SK-N-MC (cell line): ENCODE results near the gene TAOK1.

Source experiments
- DNase-seq: peaks from one replicate; pipeline ENCODE4 v3.0.0-alpha.2; 2011; ENCODE audit warnings: low read depth, low spot score
- H3K27ac ChIP-seq: fragments of 200-600 bp; sonication (generic); 2 replicates; pipeline ENCODE4 v1.5.1; 2016; ENCODE audit warnings: mixed run types
- H3K36me3 ChIP-seq: fragments of 200-600 bp; sonication (generic); 2 replicates; pipeline ENCODE4 v1.6.1; 2017; ENCODE audit warnings: antibody characterized with exemption, low read length, mixed read lengths; ENCODE audit not compliant: insufficient read depth
- H3K4me3 ChIP-seq: fragments of 200-600 bp; sonication (generic); 2 replicates; pipeline ENCODE4 v1.5.1; 2016
- H3K9ac ChIP-seq: fragments of 200-600 bp; sonication (generic); 2 replicates; pipeline ENCODE4 v1.8.0; 2017; ENCODE audit warnings: mixed run types, mixed read lengths; ENCODE audit not compliant: insufficient read length
- H3K9me3 ChIP-seq: fragments of 200-600 bp; sonication (generic); 2 replicates; pipeline ENCODE4 v1.6.1; 2017; ENCODE audit warnings: low read depth, mild to moderate bottlenecking, antibody characterized with exemption, low read length, moderate library complexity, mixed read lengths
- EZH2 ChIP-seq: fragments of 200-600 bp; sonication (generic); IDR thresholded peaks from one replicate; pipeline ENCODE4 v1.6.1; 2017; ENCODE audit warnings: antibody characterized with exemption
- FOXP2 ChIP-seq: optimal IDR thresholded peaks from 2 replicates; pipeline ENCODE3; 2011; ENCODE audit warnings: mild to moderate bottlenecking, moderate library complexity; ENCODE audit not compliant: insufficient read depth; ENCODE audit errors: extremely low read length, control extremely low read depth
- POLR2AphosphoS5 ChIP-seq: IDR thresholded peaks from 2 replicates; pipeline ENCODE4 v1.6.1; 2012; ENCODE audit warnings: mild to moderate bottlenecking, low read depth, low read length, borderline replicate concordance

The TAOK1 gene

DNA sequence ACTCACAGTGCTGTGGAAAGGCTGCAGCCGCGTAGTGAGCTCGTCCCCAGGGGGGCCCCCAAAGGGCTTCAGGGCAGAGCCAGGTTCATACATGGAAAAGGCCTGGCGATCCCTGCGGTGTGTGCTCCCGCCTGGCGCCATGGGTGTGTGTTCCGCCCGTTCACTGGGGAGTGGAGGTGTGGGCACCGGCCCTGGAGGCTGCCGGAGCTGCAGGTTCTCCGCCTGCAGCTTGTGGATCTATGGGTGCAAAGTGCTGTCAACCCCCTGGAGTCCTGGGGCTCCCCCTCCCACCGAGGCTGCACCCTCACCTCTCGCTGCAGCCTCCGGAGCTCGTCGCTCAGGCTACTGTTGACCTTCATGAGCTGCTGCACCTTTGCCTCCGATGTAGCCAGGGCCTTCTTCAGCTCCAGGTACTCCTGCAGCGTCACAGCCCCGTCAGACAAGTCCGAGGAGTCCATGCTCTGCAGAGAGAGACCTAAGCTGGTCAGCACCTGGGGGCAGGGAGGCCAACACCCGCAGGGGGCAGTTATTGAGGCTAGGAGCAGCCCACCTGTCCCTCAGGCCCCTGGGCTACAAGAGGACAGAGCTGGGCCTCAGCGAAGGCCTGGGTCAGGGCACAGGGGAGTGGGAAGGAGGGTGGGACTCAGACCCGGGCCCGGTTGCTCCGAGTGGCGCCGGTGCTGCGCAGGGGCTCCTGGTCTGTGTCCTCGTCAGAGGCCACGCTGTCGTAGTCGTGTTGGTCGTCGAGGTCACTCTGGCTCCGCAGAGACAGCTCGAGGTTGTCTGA, 186.2 kb downstream of the TAOK1 start:
- peaks cover 7% of the 10 kb centered on the region; the same call in 1 of the 2 replicates for H3K36me3 ChIP-seq

DNA sequence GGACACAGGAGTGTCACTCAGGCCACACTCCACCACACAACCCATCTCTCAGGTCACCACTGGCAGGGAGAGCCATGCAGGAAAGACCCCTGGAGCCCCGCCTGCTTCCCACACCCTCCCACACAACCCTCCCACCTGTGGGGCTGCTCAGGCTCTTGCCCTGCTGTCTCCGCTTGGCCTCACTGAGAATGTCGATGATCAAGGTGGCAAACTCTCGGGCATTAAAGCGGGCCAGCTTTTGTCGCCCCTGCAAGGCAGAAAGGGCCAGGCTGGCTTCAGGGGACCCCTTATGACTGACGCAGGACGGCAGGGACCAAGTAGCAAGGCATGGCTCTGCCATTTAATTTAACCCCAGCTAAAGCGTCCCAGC, 186.8 kb downstream of the TAOK1 start:
- Histone ChIP-seq H3K9ac (no peak overlapping the region), H3K4me3 (no peak overlapping the region), H3K36me3 (peaks cover 8% of the 10 kb centered on the region; the same call in 1 of the 2 replicates), H3K9me3 (no peaks in the 10 kb centered on the region), H3K27ac (no peak overlapping the region)
- TF ChIP-seq FOXP2 (no peak), EZH2 (no peak), POLR2AphosphoS5 (no peak)
- no peak for DNase-seq

More for the DNA sequence above, 186.2 kb downstream of the TAOK1 start:
- DNase-seq: no peak
- no peak overlapping the region for H3K4me3 ChIP-seq
- H3K9me3 ChIP-seq: no peaks in the 10 kb centered on the region
- no peak for TF ChIP-seq POLR2AphosphoS5
- TF ChIP-seq FOXP2: no peak
- no peak for TF ChIP-seq EZH2
- H3K27ac ChIP-seq: no peak overlapping the region
- no peak overlapping the region for H3K9ac ChIP-seq

DNA sequence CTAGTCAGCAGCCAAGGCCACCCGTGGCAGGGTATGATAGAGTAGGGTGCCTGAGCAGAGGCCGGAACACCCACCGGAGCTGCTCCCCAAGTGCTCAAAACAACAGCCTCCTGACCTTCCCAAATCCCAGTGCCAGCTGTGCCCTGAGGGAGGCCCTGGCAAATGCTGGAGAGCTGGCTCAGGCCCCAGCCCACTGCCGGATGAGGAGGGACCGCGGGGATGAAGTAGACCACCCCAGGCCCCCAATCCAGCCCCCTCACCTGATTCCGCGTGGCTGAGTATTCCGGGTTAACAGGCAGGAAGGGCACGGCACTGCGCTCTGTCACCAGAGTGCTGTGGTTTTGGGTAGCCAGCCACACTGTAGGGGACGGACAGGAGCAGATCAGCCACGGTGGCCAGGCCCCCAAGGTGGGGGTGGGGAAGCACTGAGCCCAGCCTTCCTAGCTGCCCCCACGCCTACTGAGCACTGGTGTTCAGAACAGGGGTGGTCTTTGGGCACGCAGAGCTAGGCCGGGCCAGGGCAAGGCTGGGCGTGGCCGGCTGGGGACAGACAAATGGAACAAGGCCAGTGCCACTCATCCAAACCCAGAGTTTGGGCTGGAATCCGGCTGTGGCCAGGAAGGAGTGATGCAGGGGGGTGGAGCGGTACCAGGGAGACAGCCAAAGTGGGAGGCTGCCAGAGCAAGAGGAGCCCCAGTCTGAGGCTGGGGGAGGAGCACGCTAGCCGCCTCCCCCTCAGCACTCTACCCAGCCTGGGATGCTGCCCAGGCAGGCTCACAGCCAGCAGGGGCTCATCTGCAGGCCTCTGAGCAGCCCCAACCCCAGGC, 187.4 kb downstream of the TAOK1 start:
- Histone ChIP-seq H3K27ac (no peak overlapping the region), H3K9ac (no peak overlapping the region), H3K9me3 (no peaks in the 10 kb centered on the region), H3K4me3 (no peak overlapping the region), H3K36me3 (peaks cover 10% of the 10 kb centered on the region; the same call in 1 of the 2 replicates)
- DNase-seq: no peak
- TF ChIP-seq POLR2AphosphoS5: no peak
- no peak for TF ChIP-seq FOXP2
- no peak for TF ChIP-seq EZH2

DNA sequence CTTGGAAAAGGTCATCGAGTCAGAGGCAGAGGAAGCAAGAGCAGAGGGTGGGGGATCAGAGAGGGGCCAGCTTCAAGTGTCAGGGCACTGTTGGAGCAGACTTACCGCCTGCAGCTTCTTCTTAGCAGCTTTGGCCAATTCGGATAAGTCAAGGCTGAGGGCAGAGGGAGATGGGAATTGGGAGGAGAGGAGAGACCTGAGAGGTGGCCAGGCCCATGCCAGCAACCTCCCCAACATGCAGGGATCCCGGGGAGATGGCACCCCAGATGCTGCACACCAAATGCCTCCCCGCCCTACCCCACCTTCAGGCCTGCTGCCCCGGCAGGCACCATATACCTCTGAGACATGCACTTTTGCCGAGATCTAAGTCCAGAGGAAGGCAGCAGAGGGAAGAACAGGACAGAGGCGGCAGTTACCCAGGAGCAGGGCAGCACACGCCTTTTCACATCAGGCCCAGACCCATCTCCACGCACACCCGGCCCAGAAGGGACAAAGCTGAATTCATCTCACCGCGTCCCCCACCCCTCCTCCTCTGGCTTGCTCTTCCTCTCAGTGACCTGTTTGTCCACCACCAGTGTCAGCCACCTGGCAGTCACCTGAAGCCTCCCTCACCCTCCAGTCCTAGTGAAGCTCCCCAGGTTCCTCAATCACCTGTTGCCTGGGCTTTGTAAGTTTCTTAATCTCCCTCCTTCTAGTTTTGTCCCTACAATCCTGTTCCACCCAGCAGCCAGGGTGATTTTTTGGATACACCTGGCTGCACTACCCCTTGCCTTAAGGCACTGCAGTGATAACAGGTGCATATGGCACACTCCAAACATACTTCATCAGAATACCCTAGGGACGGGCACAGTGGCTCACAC, 188.7 kb downstream of the TAOK1 start:
- no peak for TF ChIP-seq FOXP2
- no peak for TF ChIP-seq POLR2AphosphoS5
- no peak for TF ChIP-seq EZH2
- Histone ChIP-seq H3K27ac (no peak overlapping the region), H3K9ac (no peak overlapping the region), H3K4me3 (no peak overlapping the region), H3K9me3 (no peaks in the 10 kb centered on the region), H3K36me3 (peaks cover 10% of the 10 kb centered on the region; the same call in 1 of the 2 replicates)
- DNase-seq: no peak

DNA sequence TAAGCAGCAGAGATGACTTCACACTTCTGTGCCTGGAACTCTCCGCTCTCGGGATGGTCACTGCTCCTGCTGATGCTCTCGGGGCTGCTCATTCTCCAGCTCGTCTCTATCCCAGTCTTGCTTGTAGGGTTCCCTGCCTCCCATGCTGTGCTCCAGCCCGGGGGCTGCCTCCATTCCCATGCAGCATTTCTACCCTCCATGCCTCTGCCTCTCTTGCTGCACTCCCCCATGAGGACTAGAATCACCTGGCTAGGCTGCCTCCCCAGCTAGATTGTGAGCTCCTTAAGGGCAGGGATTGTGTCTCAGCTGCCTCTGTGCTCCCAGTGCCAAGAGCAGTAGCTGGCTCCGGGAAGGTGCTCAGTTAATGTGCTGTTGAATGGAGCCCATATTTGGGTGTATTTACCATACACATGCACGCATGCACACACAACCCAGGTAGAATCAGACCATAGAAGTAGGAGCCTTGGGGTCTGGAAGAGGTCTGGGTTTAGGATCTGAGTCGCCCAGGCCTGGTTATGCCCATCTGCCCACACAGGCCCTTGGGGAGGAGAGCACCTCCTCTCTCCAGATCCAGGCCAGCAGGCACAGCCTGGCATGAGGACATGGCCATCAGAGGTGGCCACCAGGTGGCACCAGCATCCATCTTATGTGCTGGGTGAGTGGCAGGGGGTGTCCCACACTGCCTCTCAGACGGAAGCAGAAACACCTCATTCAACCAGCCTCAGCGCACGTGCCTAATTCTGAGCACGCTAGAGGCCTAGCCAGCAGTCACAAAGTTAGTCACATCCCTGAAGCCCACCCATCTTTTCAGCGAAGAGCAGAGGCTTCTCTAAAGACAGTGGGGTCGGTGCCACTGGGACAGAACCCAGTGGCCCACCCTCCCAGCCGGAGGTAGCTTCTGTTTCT, 190.0 kb downstream of the TAOK1 start:
- Histone ChIP-seq H3K9me3 (no peaks in the 10 kb centered on the region), H3K36me3 (peaks cover 10% of the 10 kb centered on the region; the same call in 1 of the 2 replicates), H3K9ac (no peak overlapping the region), H3K4me3 (no peak overlapping the region), H3K27ac (no peak overlapping the region)
- no peak for TF ChIP-seq POLR2AphosphoS5
- no peak for TF ChIP-seq EZH2
- TF ChIP-seq FOXP2: no peak
- DNase-seq: no peak

DNA sequence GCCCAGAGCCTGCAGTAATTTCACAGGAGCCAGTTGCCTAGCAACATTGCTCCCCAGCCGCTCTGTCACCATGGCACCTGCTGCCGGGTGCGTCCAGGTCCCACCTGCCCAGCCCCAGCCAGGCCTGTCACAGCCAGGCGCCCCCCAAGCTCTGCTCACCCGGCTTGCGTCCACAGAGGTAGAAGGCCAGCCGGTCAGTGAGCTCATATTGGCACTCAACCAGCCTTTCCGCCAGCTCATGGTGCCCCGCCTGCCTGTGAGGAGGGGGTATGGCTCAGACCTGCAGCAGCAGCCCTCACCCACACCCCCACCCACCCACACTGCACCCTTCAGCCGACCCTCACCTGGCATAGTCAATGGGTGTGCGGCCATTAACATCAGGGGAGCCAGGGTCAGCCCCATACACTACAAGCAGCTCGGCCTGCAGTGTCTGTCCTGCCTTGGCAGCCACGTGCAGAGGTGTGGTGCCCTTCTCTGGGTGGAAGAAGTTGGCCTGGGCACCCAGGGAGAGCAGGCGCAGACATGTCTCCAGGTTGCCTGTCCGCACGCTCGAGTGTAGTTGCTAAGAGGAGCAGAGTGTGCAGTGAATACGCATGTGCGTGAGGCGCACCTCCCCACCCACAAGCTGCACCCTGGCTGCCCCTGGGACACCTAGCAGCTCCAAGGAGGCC, 191.6 kb downstream of the TAOK1 start:
- Histone ChIP-seq H3K9ac (no peak overlapping the region), H3K36me3 (peaks cover 3% of the 10 kb centered on the region; the same call in 1 of the 2 replicates), H3K27ac (no peak overlapping the region), H3K9me3 (no peaks in the 10 kb centered on the region), H3K4me3 (no peak overlapping the region)
- no peak for DNase-seq
- no peak for TF ChIP-seq FOXP2
- no peak for TF ChIP-seq EZH2
- no peak for TF ChIP-seq POLR2AphosphoS5

DNA sequence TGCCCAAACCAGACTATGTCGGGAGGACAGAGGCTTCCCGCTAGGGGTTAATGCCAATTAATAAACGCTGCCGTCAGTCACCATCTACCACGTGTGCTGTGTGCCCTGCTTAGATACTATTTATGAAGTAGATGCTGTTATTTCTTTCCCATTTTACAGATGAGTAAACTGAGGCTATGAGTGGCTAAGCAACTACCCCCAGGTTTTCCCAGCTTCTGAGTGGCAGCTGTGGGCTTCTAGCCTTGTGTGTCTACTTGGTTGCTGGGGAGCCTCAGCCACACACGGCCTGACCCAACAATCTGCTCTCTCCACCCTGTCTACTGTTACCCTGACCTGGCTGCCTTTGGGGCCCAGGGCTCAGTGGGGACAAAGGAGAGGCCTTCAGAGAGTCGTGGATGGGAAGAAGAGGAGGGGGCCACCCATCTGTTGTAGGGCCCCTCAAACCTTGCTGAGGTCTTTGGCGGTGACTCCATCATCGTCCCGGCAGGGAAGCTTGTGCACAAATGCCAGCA, 192.1 kb downstream of the TAOK1 start:
- TF ChIP-seq FOXP2 (no peak), EZH2 (no peak), POLR2AphosphoS5 (no peak)
- no peak for DNase-seq
- Histone ChIP-seq H3K27ac (no peak overlapping the region), H3K9ac (no peak overlapping the region), H3K4me3 (no peak overlapping the region), H3K9me3 (no peaks in the 10 kb centered on the region), H3K36me3 (peaks cover 3% of the 10 kb centered on the region; the same call in 1 of the 2 replicates)
